ENCODE measurements around the gene UFD1. TPM values are rescaled to one million over a fixed set of nuclear protein-coding genes. Genes with fewer than 3 reads are reported as not detected.
A peak's percentile ranks its signal among the peaks of the same experiment; 100 is the strongest.

Gene UFD1
- total and polyA plus RNA-seq, 4 donors: 23.1 to 111 (median 70.0) TPM

- TF ChIP-seq CTCF (IDR thresholded peaks at IDR 0.05; ENCODE audit: control extremely low read depth, extremely low read depth): peak; percentile 6
- Histone ChIP-seq H3K27ac (ENCODE audit: low read depth in 1 of 2, low read length in 1 of 2) (no peak overlapping the region), H3K36me3 (ENCODE audit: control insufficient read depth in 4 of 4, insufficient read depth in 4 of 4, low read length in 4 of 4) (no peaks in the 10 kb centered on the region), H3K9me3 (ENCODE audit: control insufficient read depth in 4 of 4, insufficient read depth in 3 of 4, low read length in 3 of 4) (no peaks in the 10 kb centered on the region), H3K27me3 (ENCODE audit: control insufficient read depth in 3 of 3, insufficient read depth in 3 of 3, low read length in 2 of 3) (no peaks in the 10 kb centered on the region), H3K9ac (ENCODE audit: insufficient read depth in 1 of 2, low read length in 2 of 2) (no peak overlapping the region), H3K4me1 (ENCODE audit: control insufficient read depth in 5 of 5, insufficient read depth in 5 of 5, low read length in 5 of 5) (peaks cover 0 to 3% (median 0%) of the 10 kb centered on the region in 5 donors), H3K4me3 (no peak overlapping the region)
- 68 to 72% methylated on average over 5 of the region's 5 CpGs for WGBS, 2 donors
- peak in 2 of 3 donors; percentile 13 to 44 for DNase-seq
- ATAC-seq (ENCODE audit: insufficient read depth, low FRiP score): no peak
Observed at GRCh38 chr22:19495562-19496323, 16.8 kb upstream of the UFD1 start.

- Histone ChIP-seq H3K9me3 (ENCODE audit: control insufficient read depth in 4 of 4, insufficient read depth in 3 of 4, low read length in 3 of 4) (no peaks in the 10 kb centered on the region), H3K36me3 (ENCODE audit: control insufficient read depth in 4 of 4, insufficient read depth in 4 of 4, low read length in 4 of 4) (no peaks in the 10 kb centered on the region), H3K4me3 (no peak overlapping the region), H3K27me3 (ENCODE audit: control insufficient read depth in 3 of 3, insufficient read depth in 3 of 3, low read length in 2 of 3) (no peaks in the 10 kb centered on the region), H3K4me1 (ENCODE audit: control insufficient read depth in 5 of 5, insufficient read depth in 5 of 5, low read length in 5 of 5) (peaks cover 0 to 3% (median 0%) of the 10 kb centered on the region in 5 donors), H3K9ac (ENCODE audit: insufficient read depth in 1 of 2, low read length in 2 of 2) (no peak overlapping the region), H3K27ac (ENCODE audit: low read depth in 1 of 2, low read length in 1 of 2) (no peak overlapping the region)
- no peak for ATAC-seq (ENCODE audit: insufficient read depth, low FRiP score)
- WGBS, 2 donors: 94 to 98% methylated on average over 6 of the region's 6 CpGs
- DNase-seq: no peak
- no peak for TF ChIP-seq CTCF (IDR thresholded peaks at IDR 0.05; ENCODE audit: control extremely low read depth, extremely low read depth)
Observed at GRCh38 chr22:19494676-19495173, 15.7 kb upstream of the UFD1 start.

GRCh38 chr22:19494001-19494560 is 15.1 kb upstream of the UFD1 start:
- 98 to 99% methylated on average over 8 of the region's 8 CpGs for WGBS, 2 donors
- TF ChIP-seq CTCF (IDR thresholded peaks at IDR 0.05; ENCODE audit: control extremely low read depth, extremely low read depth): no peak
- no peaks in the 10 kb centered on the region for H3K36me3 ChIP-seq (ENCODE audit: control insufficient read depth in 4 of 4, insufficient read depth in 4 of 4, low read length in 4 of 4)

More at GRCh38 chr22:19494001-19494560, 15.1 kb upstream of the UFD1 start:
- Histone ChIP-seq H3K4me3 (no peak overlapping the region), H3K27ac (ENCODE audit: low read depth in 1 of 2, low read length in 1 of 2) (no peak overlapping the region), H3K9me3 (ENCODE audit: control insufficient read depth in 4 of 4, insufficient read depth in 3 of 4, low read length in 3 of 4) (no peaks in the 10 kb centered on the region), H3K27me3 (ENCODE audit: control insufficient read depth in 3 of 3, insufficient read depth in 3 of 3, low read length in 2 of 3) (no peaks in the 10 kb centered on the region), H3K9ac (ENCODE audit: insufficient read depth in 1 of 2, low read length in 2 of 2) (no peak overlapping the region), H3K4me1 (ENCODE audit: control insufficient read depth in 5 of 5, insufficient read depth in 5 of 5, low read length in 5 of 5) (peaks cover 0 to 3% (median 0%) of the 10 kb centered on the region in 5 donors)
- DNase-seq (no peak), ATAC-seq (ENCODE audit: insufficient read depth, low FRiP score) (no peak)
